Small intestine (tissue), 4 donors: ENCODE results near the gene ERVV-1. TPM values are rescaled to one million over a fixed set of nuclear protein-coding genes. Genes with fewer than 3 reads are reported as not detected.

Experiments used
- polyA plus RNA-seq, 4 donors: library from polyadenylated mRNA; stranded (reverse) in 3 of 4; unstranded in 1 of 4; fragments of 200-250 nt in 3 of 4; fragments of 120-200 nt in 1 of 4; gene quantifications; one replicate each; pipeline versions ENCODE4 v1.2.1 to v1.2.3, GENCODE V29; 2013
- donor health status: healthy with polysubstance abuse.
- donor health status: Bipolar disorder and iron deficiency.
- donor health status: healthy.

The ERVV-1 gene
- polyA plus RNA-seq, 4 donors = not detected

Other genes starting within 250 kb of the ERVV-1 start
- 10 to 100 TPM in 3 of 4 donors, 1 to 10 TPM in 1; 4.9 to 19.8 (median 17.8) TPM for gene ZNF600, start 227.1 kb upstream of the ERVV-1 start, polyA plus RNA-seq
- 10 to 100 TPM in 1 of 4 donors, 1 to 10 TPM in 3; 2.2 to 29.6 (median 5.8) TPM for gene ZNF28, start 192.3 kb upstream of the ERVV-1 start, polyA plus RNA-seq
- 10 to 100 TPM in 2 of 4 donors, 1 to 10 TPM in 2; 7.0 to 42.8 (median 10.4) TPM for gene ZNF468, start 156.3 kb upstream of the ERVV-1 start, polyA plus RNA-seq
- gene ZNF320, start 116.3 kb upstream of the ERVV-1 start, polyA plus RNA-seq = 10 to 100 TPM in 1 of 4 donors, 1 to 10 TPM in 3; 3.4 to 33.8 (median 4.3) TPM
- 10 to 100 TPM in 1 of 4 donors, 1 to 10 TPM in 3; 1.9 to 10.9 (median 2.5) TPM for gene ZNF888, start 90.5 kb upstream of the ERVV-1 start, polyA plus RNA-seq
- gene ZNF816, start 51.0 kb upstream of the ERVV-1 start, polyA plus RNA-seq = 10 to 100 TPM in 1 of 4 donors, 1 to 10 TPM in 3; 2.0 to 18.1 (median 3.1) TPM
- not detected for gene ERVV-2, start 30.8 kb downstream of the ERVV-1 start, polyA plus RNA-seq
- gene ZNF160, start 89.5 kb downstream of the ERVV-1 start, polyA plus RNA-seq = 100 to 1,000 TPM in 1 of 4 donors, 1 to 10 TPM in 3; 4.6 to 129 (median 8.9) TPM
- 10 to 100 TPM in 1 of 4 donors, 1 to 10 TPM in 2, under 1 TPM in 1; 0.81 to 49.5 (median 3.2) TPM for gene ZNF415, start 119.0 kb downstream of the ERVV-1 start, polyA plus RNA-seq
- 10 to 100 TPM in 1 of 4 donors, 1 to 10 TPM in 2, under 1 TPM in 1; 0.81 to 16.5 (median 1.8) TPM for gene ZNF347, start 145.1 kb downstream of the ERVV-1 start, polyA plus RNA-seq
- 1 to 10 TPM in 3 of 4 donors, not detected in 1; 1.1 to 8.4 (median 2.7) TPM for gene ZNF665, start 179.4 kb downstream of the ERVV-1 start, polyA plus RNA-seq
- gene ZNF677, start 241.0 kb downstream of the ERVV-1 start, polyA plus RNA-seq = 10 to 100 TPM in 1 of 4 donors, 1 to 10 TPM in 2, under 1 TPM in 1; 0.27 to 30.5 (median 3.6) TPM
- gene VN1R2, start 244.4 kb downstream of the ERVV-1 start, polyA plus RNA-seq = not detected